GM18498 (cell line): ENCODE results near the gene KLF11.
"Not testable (repeated sequence)": the region's sequence is repeated elsewhere in the genome, so short reads cannot be mapped to it uniquely, and the experiment has no call there.

Source experiments
- ATAC-seq: cut with Tn5 transposase; IDR thresholded peaks from one replicate; pipeline ENCODE4 v1.9.1; 2021; ENCODE audit warnings: mild to moderate bottlenecking, moderate library complexity; ENCODE audit not compliant: unreplicated experiment

The KLF11 gene

DNA sequence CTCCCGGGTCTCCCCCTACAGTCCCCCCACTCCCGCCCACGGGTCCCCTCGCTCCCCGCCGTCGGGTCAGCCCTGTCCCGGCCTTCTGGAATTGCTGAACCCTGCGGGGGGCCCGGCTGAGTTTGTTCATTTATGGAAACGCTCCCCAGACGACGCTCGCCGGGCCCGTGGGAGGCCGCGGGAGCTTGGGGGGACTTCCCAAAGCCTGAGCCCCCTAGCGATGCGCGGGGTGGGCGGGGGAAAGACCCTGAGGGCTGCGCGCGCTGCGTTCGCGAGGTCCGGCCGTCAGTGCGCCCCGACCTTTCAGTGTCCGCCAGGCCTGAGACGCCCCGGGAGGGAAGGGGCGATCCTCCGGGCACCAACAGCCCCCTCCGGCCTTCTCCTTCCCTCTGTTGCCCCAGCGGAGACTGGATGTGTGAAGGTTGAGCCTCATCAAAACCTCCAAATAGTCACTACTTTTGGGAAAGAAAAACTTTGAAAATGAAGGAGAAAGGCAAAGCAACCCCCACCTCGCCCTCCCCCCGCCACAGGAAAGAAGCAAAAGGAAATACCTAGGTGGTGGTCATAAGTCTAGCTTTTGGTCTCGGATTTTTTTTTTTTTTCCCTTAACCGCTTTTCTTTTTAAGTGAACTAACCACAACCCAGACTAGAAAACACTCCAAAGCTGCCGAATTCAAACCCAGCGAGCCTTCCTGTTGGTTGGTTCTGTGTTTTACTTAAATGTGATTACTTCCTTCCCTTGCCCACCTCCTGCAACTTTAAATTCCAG is 37.4 kb downstream of the KLF11 start:
- peak; percentile 21 for ATAC-seq

DNA sequence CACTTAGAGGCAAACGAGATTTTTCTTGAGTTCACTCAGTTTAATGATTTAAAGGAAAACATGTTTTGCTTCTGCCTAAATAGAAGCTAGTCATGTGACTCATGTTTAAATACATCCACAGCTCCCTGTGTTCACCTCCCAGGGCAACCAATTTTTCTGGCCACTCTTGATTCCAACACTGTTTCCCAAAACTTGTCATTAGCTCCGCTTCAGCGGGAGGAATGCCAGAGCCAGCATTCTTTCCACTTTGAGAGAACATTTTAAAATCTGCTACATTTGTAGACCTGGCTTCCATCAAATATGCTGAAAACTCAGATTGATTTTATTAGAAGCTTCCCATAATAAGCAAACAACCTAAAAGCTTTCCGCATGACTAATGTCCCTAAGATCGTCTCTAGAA is 39.7 kb downstream of the KLF11 start:
- ATAC-seq, result no peak

GRCh38 chr2:10083692-10084211 is 40.4 kb downstream of the KLF11 start:
- ATAC-seq, result peak; percentile 29

DNA sequence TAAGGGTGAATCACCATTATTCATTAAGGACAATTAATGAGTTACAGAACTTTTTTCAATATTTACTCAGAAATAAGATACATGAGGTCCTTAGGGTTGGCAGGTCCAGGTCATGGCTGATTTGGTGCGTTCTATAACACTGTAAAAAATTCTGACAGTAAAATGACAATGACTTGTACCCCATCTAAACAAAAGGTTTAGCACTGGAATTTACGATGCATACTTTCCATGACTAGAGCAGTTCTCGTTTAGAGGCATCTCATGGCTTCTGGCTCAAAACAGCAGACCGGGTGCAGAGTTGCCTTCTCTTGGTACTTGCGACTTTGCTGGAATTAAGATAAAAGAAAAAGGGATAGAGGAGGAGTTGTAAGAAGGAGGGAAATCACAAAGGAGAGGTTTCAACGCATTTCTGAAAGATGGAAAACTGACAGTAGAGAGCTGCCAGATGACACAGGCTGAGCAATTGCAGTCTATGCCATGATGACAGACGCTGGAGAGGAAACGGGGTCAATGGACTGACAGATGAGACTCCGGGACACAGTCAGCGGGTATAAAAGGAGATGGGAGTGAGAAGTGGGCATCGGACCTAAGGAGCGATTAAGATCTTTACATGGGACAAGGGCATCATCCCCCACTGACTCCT is 41.0 kb downstream of the KLF11 start:
- ATAC-seq, result no peak

DNA sequence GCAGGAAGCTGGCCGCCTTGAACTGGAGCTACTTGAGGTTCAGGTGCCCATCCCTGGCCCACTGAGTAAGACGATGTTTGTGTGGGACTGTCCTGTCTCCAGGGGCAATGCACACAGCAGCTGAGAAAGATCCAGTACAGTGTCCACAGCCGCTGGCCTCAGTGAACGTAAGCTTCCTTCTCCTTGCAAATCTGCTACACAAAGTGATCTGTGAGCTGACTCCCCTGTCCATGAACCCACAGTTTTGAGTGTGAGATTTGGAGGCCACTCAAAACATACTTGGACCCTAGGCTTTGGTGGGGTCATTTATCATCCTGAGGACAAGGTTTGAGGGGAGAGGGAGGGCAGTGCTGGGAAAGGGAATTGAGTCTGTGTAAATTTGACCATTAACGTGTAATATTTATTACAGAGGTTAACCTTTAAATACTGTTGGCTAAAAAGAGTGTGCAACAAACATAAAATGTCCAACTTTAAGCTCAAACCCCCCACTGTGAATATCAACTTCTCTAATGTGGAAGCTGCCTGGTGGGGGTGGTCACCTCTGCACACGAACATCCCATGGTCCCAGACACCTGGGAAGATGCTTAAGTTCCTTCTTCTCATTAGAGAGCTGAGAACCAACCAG is 41.8 kb downstream of the KLF11 start:
- ATAC-seq, result no peak

DNA sequence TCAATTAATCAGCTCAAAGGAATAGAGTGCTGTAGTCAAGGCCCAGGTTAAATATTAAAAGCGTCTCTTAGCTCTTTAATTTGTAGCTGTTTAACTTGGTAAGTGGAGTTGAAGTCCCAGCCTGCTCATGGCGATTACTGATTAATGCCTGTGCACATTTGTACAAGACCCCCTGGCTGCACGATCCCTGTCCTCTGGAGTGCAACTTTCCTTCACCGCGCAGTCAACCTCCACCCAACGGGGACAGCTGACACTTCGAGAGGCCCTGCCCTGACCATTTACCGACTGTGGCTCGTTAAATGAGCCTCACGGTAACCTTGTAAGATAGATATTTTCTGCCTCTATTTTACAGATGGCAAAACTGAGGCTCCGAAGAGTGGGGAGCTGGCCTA is 42.3 kb downstream of the KLF11 start:
- no peak for ATAC-seq

DNA sequence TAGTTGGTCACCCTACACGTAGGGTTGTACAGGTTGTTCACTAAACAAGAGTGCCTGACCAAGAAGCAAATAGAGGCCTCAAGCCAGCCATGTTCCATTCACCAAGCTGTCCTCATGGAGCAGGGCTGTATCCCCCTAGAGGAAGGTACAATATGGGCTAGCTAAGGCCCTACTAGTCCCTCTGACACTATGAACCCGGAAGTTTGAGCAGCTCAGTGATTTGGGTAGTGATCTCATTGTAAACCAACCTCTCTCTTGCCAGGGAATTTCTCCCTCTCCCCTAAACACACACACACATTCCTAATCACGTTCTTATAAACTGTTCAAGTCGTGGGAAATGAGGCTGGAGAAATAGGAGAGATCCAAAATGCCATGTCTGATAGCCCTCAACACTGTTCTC is 43.6 kb downstream of the KLF11 start:
- no peak for ATAC-seq

DNA sequence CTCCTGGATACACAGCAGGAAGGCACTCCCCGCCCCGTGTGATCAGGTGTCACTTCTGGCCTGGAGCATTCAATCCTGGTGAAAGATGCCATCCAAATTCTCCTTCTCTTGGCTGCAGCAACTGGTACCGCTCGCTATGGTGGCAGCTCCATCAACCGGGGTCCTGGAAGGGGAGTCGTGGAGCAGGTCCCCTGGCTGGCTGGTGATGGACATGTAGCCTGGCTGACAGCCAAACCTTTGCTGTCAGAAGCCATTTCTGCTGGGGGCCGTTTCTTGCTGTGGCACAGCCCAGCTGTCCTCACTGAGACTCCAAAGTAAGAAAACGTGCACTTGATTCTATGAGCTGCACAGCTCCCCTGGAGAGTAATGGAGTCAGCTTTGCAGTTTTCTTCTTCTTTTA is 44.0 kb downstream of the KLF11 start:
- ATAC-seq, result no peak

DNA sequence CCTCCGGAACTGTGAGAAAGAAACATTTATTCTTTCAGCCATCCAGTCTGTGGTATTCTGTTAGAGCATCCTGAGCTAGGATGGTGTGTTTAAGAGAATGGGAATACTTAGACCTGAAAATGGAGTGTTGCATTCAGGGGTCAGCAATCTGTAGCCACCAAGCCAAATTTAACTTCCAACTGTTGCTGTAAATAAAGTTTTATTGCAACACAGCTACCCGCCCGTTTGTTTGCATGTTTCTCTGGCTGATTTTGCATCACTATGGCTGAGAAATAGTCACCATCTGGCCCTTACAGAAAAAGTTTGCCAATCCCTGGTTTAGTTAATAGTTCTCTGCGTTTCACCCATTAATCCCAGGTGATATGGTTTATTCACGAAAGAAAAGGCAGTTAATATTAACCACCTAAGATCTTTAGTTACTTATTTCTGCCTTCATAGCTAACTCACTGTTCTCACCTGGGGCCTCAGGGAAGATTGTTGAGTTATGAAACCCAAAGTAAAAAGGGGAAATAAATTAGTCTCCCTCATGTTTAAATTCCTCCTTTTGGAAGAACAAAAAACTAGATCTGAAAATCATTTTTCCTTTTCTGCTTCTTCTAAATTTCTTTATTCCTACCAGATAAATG is 46.3 kb downstream of the KLF11 start:
- ATAC-seq, result no peak

DNA sequence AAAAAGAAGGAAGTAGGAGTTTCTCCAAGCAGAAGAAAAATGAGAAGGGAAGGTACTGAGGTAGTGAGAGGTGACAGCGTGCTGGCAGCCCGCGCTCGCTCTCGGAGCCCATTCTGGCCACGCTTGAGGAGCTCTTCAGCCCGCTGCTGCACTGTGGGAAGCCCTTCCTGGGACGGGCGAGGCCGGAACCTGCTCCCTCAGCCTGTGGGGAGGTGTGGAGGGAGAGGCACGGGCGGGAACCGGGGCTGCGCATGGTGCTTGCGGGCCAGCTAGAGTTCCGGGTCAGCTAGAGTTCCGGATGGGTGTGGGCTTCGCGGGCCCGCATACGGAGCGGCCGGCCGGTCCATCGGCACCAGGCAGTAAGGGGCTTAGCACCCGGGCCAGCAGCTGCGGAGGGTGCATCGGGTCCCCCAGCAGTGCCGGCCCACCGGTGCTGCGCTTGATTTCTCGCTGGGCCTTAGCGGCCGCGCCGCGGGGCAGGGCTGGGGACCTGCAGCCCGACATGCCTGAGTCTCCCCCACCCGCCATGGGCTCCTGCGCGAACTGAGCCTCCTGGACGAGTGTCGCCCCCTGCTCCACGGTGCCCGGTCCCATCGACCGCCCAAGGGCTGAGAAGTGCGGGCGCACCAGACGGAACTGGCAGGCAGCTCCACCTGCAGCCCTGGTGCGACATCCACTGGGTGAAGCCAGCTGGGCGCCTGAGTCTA is 48.0 kb downstream of the KLF11 start:
- ATAC-seq, result no peak

GRCh38 chr2:10091889-10092244 is 48.5 kb downstream of the KLF11 start:
- ATAC-seq, result not testable (repeated sequence)

- no peak for ATAC-seq
Observed at GRCh38 chr2:10094271-10094814, 51.0 kb downstream of the KLF11 start.

DNA sequence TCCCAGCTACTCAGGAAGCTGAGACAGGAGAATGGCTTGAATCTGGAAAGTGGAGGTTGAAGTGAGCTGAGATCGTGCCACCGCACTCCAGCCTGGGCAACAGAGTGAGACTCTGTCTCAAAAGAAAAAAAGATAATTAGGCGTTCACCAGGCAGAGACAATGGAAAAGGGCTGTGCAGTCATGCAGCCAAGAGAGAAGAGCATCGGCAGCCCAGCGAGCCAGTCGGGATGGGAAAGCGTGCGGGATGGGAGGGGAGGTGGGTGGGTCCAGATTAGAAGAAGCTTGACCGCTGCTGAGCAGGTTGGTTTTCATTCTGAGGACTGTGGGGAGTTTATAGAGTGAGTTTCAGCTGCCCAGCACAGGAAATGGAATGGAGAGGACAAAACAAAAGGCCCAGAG is 51.8 kb downstream of the KLF11 start:
- ATAC-seq, result no peak

- no peak for ATAC-seq
Observed at GRCh38 chr2:10096641-10097040, 53.3 kb downstream of the KLF11 start.

DNA sequence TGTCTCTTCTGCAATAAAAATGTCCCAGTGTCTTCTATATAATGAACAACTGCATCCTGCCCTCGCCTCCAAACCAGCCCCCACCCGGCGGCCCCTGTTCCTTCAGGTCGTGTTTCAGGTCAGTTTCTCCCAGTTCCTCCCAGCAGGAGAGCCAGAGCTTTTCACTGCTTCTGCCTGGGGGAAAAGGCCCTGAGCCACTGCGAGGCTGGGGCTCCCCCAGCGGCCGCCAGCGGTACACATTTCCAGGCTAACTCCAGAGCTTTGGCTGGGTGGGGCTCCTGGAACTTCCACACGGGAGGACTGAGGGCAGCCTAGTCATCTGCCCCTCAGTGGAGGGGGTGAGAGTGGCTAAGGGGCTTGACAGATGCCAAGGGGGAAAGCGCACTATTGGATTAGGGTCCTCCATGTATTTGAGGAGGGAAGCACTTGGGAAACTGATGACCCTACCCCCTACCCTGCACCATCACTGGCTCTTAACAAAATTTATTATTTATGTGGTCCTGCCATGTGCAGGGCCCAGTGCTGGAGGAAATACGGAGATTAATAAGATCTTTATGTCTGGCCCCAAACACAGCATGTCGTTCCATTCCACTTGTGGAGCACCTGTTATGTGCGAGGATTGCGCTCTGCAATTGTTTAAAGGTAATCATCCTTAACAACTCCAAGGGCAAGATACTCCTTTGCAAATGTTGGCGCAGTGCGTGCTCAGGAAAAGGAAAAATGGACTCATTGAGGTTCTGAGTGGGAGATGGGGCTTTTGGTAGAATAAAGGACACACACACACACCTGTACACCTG is 54.2 kb downstream of the KLF11 start:
- ATAC-seq, result peak; percentile 71

GRCh38 chr2:10101491-10101890 is 58.1 kb downstream of the KLF11 start:
- ATAC-seq, result no peak

- ATAC-seq, result no peak
Observed at GRCh38 chr2:10103179-10103578, 59.8 kb downstream of the KLF11 start.
